K562 (cell line): ENCODE data around the gene KLK15. TPM values are rescaled to one million over a fixed set of nuclear protein-coding genes. Genes with fewer than 3 reads are reported as not detected.

ENCODE experiments used
- EP300 ChIP-seq: IDR thresholded peaks from 2 replicates; pipeline ENCODE4 v1.6.1; 2012; ENCODE audit warnings: low read length, improper control_type of control experiment
- EZH2 ChIP-seq: IDR thresholded peaks from 2 replicates; pipeline ENCODE4 v1.6.1; 2012; ENCODE audit warnings: low read depth, mild to moderate bottlenecking, inconsistent platforms, low read length, borderline replicate concordance
- FUS ChIP-seq: fragments of 200-400 bp; formaldehyde crosslinking; optimal IDR thresholded peaks from 2 replicates; pipeline ENCODE3; 2017; ENCODE audit warnings: low read depth, low read length
- HEY1 ChIP-seq: fragments of 250-450 bp; sonication (Bioruptor Pico); IDR thresholded peaks from 2 replicates; pipeline ENCODE4 v1.5.0; 2020; ENCODE audit warnings: mild to moderate bottlenecking, moderate library complexity, borderline replicate concordance
- KAT7 ChIP-seq: sonication (generic); formaldehyde crosslinking; IDR thresholded peaks from 2 replicates; pipeline ENCODE4 v1.8.0; 2022; ENCODE audit warnings: missing genetic modification reagents, mild to moderate bottlenecking, borderline replicate concordance
- KDM4B ChIP-seq, 2 experiments: fragments of 450-650 bp in 1 of 2; sonication (generic) in 1 of 2; IDR thresholded peaks; 2 replicates each; pipeline ENCODE4 v1.6.1; 2016 to 2017; ENCODE audit warnings: borderline replicate concordance in 2 of 2, antibody characterized with exemption in 1 of 2, low read depth in 1 of 2, mild to moderate bottlenecking in 1 of 2
- MAZ ChIP-seq, 2 experiments: fragments of 450-650 bp in 1 of 2; sonication (generic) in 1 of 2; formaldehyde crosslinking; IDR thresholded peaks in 1 of 2; conservative IDR thresholded peaks in 1 of 2; 2 replicates each; pipeline versions ENCODE4 v1.4.0 to v1.5.0; 2020; ENCODE audit warnings: mild to moderate bottlenecking in 1 of 2, missing genetic modification reagents in 1 of 2
- MEF2A ChIP-seq: IDR thresholded peaks from 2 replicates; pipeline ENCODE4 v1.6.1; 2011; ENCODE audit warnings: low read depth, mild to moderate bottlenecking, low read length, moderate library complexity; ENCODE audit not compliant: control insufficient read depth
- NCOA1 ChIP-seq: fragments of 450-650 bp; IDR thresholded peaks from 2 replicates; pipeline ENCODE4 v1.6.1; 2016; ENCODE audit warnings: low read depth
- NCOA2 ChIP-seq, 2 experiments: fragments of 450-650 bp; IDR thresholded peaks; 2 replicates each; pipeline ENCODE4 v1.6.1; 2018; ENCODE audit warnings: mild to moderate bottlenecking in 2 of 2, moderate library complexity in 1 of 2; ENCODE audit not compliant: partially characterized antibody in 2 of 2
- POLR3A ChIP-seq: IDR thresholded peaks from 2 replicates; pipeline ENCODE4 v1.6.1; 2011; ENCODE audit warnings: borderline replicate concordance, mild to moderate bottlenecking, moderate library complexity; ENCODE audit not compliant: insufficient read length, insufficient read depth; ENCODE audit errors: extremely low read depth
- PREB ChIP-seq: sonication (generic); formaldehyde crosslinking; IDR thresholded peaks from 2 replicates; pipeline ENCODE4 v1.8.1; 2023; ENCODE audit warnings: mild to moderate bottlenecking, missing genetic modification reagents
- RBM25 ChIP-seq: fragments of 200-400 bp; formaldehyde crosslinking; IDR thresholded peaks from 2 replicates; pipeline ENCODE4 v1.6.1; 2018; ENCODE audit warnings: low read length, low read depth, moderate library complexity; ENCODE audit not compliant: severe bottlenecking
- SMARCB1 ChIP-seq: IDR thresholded peaks from 2 replicates; pipeline ENCODE4 v1.6.1; 2011; ENCODE audit warnings: improper control_type of control experiment, low read depth; ENCODE audit not compliant: insufficient read length
- TCF7 ChIP-seq: sonication (generic); IDR thresholded peaks from 2 replicates; pipeline ENCODE4 v1.6.1; 2016; ENCODE audit warnings: antibody characterized with exemption, borderline replicate concordance
- ZFPM2 ChIP-seq: fragments of 250-450 bp; sonication (Bioruptor Pico); IDR thresholded peaks from 2 replicates; pipeline ENCODE4 v1.5.1; 2022; ENCODE audit warnings: mild to moderate bottlenecking
- ZNF274 ChIP-seq: IDR thresholded peaks from 2 replicates; pipeline ENCODE4 v1.6.1; 2011; ENCODE audit warnings: low read depth, mild to moderate bottlenecking, low read length, moderate library complexity, borderline replicate concordance
- ZNF589 ChIP-seq: fragments of 200-800 bp; sonication (Bioruptor generic); IDR thresholded peaks from 2 replicates; pipeline ENCODE4 v1.6.1; 2016; ENCODE audit warnings: low read depth, missing genetic modification characterization, missing compliant biosample characterization
- polyA plus RNA-seq, 8 experiments: library from polyadenylated mRNA; depleted of rRNA in 4 of 8; stranded (reverse) in 5 of 8; unstranded in 3 of 8; fragments of >200 nt; fragmentation: Nextera tagmentation in 2 of 8; fragmentation: Illumina TruSeq in 1 of 8; extraction: Ambion mirVana in 2 of 8; extraction: Trizol in 1 of 8; gene quantifications; 2 replicates each; pipeline versions ENCODE4 v1.2.1 to v1.2.3, GENCODE V29; 2011 to 2014; ENCODE audit warnings: inconsistent platforms in 1 of 8, missing spikeins in 1 of 8
- total RNA-seq, 7 experiments: library from RNA; depleted of rRNA in 6 of 7; stranded (reverse); fragments of >200 nt in 6 of 7; fragmentation: Illumina TruSeq in 2 of 7; extraction: Trizol in 2 of 7; gene quantifications; 2 replicates each; pipeline versions ENCODE4 v1.2.1 to v1.2.3, GENCODE V29; 2011 to 2021; ENCODE audit warnings: low replicate concordance in 1 of 7
- TF ChIP-seq, protein P1 (sequence below): sonication (generic); formaldehyde crosslinking; IDR thresholded peaks from 2 replicates; pipeline ENCODE4 v1.8.1; 2022; ENCODE audit warnings: missing genetic modification reagents
- TF ChIP-seq, protein P2 (sequence below): fragments of 200-400 bp; formaldehyde crosslinking; IDR thresholded peaks from 2 replicates; pipeline ENCODE4 v1.6.1; 2017; ENCODE audit warnings: mild to moderate bottlenecking, low read depth, low read length, moderate library complexity

Gene KLK15
- total and polyA plus RNA-seq, 9 of the 15 experiments (the other 6 are each of a cell fraction or from before 2014, with no cell fraction given), result not detected

- no peak for TF ChIP-seq KDM4B (IDR thresholded peaks at IDR 0.05; ENCODE audit: borderline replicate concordance in 2 of 2, low read depth in 1 of 2)
- peak in 1 of 2 experiments; percentile 94 for TF ChIP-seq MAZ (CRISPR knock-in tag; conservative IDR thresholded peaks at IDR 0.05 in 1 of 2, IDR thresholded peaks at IDR 0.05 in 1 of 2)
- TF ChIP-seq HEY1 (CRISPR knock-in tag), result no peak
- no peak for TF ChIP-seq EZH2
- TF ChIP-seq EP300, result peak; percentile 21; the same call in 1 of the 2 replicates
- peak in 1 of 2 experiments; percentile 100 for TF ChIP-seq NCOA2 (IDR thresholded peaks at IDR 0.05; ENCODE audit: partially characterized antibody in 2 of 2)
- TF ChIP-seq MEF2A, result no peak
- peak; percentile 46; the same call in 1 of the 2 replicates for TF ChIP-seq KAT7 (CRISPR knock-in tag)
- no peak for TF ChIP-seq ZFPM2
- TF ChIP-seq FUS, result no peak
- TF ChIP-seq TCF7, result no peak
- TF ChIP-seq SMARCB1, result no peak
- TF ChIP-seq NCOA1, result no peak
- TF ChIP-seq PREB (CRISPR knock-in tag), result 0 out of 2 replicates have a peak, but pooled peaks have one; percentile 23
- TF ChIP-seq, protein P1, sequence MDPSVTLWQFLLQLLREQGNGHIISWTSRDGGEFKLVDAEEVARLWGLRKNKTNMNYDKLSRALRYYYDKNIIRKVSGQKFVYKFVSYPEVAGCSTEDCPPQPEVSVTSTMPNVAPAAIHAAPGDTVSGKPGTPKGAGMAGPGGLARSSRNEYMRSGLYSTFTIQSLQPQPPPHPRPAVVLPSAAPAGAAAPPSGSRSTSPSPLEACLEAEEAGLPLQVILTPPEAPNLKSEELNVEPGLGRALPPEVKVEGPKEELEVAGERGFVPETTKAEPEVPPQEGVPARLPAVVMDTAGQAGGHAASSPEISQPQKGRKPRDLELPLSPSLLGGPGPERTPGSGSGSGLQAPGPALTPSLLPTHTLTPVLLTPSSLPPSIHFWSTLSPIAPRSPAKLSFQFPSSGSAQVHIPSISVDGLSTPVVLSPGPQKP (CRISPR knock-in tag), result no peak
- peak; percentile 92 for TF ChIP-seq ZNF589 (CRISPR knock-in tag)
- TF ChIP-seq RBM25, result no peak
- TF ChIP-seq, protein P2, sequence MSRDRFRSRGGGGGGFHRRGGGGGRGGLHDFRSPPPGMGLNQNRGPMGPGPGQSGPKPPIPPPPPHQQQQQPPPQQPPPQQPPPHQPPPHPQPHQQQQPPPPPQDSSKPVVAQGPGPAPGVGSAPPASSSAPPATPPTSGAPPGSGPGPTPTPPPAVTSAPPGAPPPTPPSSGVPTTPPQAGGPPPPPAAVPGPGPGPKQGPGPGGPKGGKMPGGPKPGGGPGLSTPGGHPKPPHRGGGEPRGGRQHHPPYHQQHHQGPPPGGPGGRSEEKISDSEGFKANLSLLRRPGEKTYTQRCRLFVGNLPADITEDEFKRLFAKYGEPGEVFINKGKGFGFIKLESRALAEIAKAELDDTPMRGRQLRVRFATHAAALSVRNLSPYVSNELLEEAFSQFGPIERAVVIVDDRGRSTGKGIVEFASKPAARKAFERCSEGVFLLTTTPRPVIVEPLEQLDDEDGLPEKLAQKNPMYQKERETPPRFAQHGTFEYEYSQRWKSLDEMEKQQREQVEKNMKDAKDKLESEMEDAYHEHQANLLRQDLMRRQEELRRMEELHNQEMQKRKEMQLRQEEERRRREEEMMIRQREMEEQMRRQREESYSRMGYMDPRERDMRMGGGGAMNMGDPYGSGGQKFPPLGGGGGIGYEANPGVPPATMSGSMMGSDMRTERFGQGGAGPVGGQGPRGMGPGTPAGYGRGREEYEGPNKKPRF, result no peak
- no peak for TF ChIP-seq ZNF274
- TF ChIP-seq POLR3A, result no peak
Measured at GRCh38 chr19:50804420-50805272, 28.7 kb downstream of the KLK15 start (continued).
